Adipose tissue (tissue), 3 donors: Measurements from ENCODE around the gene HK2. TPM values are rescaled to one million over a fixed set of nuclear protein-coding genes. Genes with fewer than 3 reads are reported as not detected.

Source experiments
- H3K27ac ChIP-seq: one replicate; pipeline ENCODE4 v1.5.1; 2013; ENCODE audit warnings: low read depth, low read length
- WGBS, 3 donors: extraction: QIAGEN DNeasy Blood & Tissue Kit; methylation state at CpG; one replicate each; pipeline ENCODE4 v1.1.7; 2013; 5-methylcytosine and 5-hydroxymethylcytosine counted together
- polyA plus RNA-seq, 3 donors: library from polyadenylated mRNA; stranded (reverse); fragments of 200-250 nt; gene quantifications; one replicate each; pipeline ENCODE4 v1.2.3, GENCODE V29; 2013
- donor health status: healthy with polysubstance abuse.
- donor health status: Bipolar disorder and iron deficiency.
- donor health status: healthy.

HK2 gene
- polyA plus RNA-seq, 3 donors: 11.8 to 123 (median 18.2) TPM

GRCh38 chr2:74939919-74940812 lies 106.2 kb downstream of the HK2 start:
- WGBS, 3 donors: 85 to 92% (median 91%) methylated on average over 7 of the region's 7 CpGs
- H3K27ac ChIP-seq: no peak overlapping the region

GRCh38 chr2:74941284-74941683 lies 107.4 kb downstream of the HK2 start:
- H3K27ac ChIP-seq: no peak overlapping the region
- 90 to 95% (median 91%) methylated on average over 3 of the region's 3 CpGs for WGBS, 3 donors

DNA sequence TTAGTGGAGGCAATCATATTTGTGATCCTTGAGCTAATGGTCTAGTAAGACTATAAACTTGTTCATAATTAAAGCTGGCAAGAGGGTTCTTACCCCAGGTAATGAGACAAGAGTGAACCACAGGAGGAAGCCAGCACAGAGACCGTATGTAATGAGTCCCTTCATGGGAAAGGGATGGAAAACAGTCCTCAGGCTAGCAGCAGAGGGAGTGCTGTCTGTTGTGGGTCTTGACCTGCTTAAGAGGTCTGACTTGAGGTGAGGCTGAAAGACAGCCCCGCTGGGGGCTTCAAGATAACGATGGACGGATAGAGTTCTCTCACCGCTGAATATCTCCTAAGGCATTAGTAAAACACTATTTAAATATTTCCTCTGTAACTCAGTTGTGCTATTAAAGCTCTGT lies 108.3 kb downstream of the HK2 start:
- 83 to 91% (median 85%) methylated on average over 5 of the region's 5 CpGs for WGBS, 3 donors
- no peak overlapping the region for H3K27ac ChIP-seq

Other genes starting within 250 kb of the HK2 start
- under 1 TPM; 0.34 to 0.70 (median 0.48) TPM for gene M1AP, start 185.8 kb upstream of the HK2 start, polyA plus RNA-seq
- 1 to 10 TPM; 2.1 to 3.5 (median 3.0) TPM for gene SEMA4F, start 179.9 kb upstream of the HK2 start, polyA plus RNA-seq
- 10 to 100 TPM; 18.6 to 79.0 (median 58.6) TPM for gene POLE4, start 124.5 kb downstream of the HK2 start, polyA plus RNA-seq